OCI-LY7 (cell line): ENCODE results near the gene CLDN24.

Experiments used
- EZH2phosphoT487 ChIP-seq: fragments of 200-600 bp; sonication (generic); IDR thresholded peaks from 2 replicates; pipeline ENCODE4 v1.6.1; 2018; ENCODE audit warnings: low read depth, borderline replicate concordance, mild to moderate bottlenecking, mixed run types, antibody characterized with exemption, low read length, moderate library complexity, mixed read lengths
- TF ChIP-seq, protein P1 (sequence below): fragments of 200-600 bp; sonication (generic); conservative IDR thresholded peaks from 2 replicates; pipeline ENCODE4 v1.5.1; 2014; ENCODE audit warnings: mild to moderate bottlenecking, antibody characterized with exemption, low read length, moderate library complexity, mixed read lengths

DNA sequence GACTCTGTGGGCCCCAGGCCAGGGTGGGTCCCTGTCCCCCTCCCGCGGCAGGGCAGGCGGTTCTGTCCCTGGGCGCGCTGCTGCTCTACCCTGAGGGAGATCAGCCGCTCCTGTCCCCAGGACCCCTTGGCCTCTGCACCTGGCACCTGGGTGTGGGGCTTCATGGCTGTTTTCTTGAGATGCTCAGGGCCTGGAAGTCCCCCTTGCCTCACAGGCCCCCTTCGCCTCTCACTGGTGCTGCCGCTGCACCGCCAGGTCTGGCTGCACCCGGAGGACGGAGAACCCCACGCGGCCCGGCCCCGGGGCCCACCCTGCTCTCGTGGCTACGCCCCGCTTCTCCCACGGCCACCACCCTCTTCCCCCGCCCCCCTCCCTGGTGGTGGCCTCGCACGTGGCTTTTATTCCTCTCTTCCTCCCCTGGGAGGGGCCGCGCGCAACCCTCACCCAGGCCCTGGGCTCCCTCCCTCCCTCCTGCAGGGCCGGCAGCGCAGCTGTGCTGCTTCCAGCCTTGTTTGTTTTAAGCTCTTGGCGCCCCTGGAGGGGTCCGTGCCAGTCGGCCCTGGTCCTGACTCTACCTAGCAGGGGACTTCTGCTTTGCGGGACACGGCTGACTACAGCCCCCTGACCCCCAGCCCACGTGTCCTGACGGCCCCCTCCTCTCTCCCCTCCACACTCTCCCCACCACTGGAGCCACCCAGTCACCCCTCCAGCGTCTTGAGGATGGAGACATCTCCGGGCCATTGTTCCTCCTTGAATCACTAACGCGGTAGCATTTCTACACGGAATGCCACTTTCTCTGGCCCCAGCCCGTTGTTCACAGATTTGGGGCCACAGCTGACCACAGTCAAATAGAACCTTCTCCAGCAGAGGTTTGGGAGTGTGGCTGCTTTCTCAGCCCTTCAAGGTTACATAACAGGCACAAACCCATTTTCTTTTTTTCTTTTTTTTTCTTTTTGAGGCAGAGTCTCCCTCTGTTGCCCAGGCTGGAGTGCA, 20.6 kb upstream of the CLDN24 start:
- TF ChIP-seq, protein P1, sequence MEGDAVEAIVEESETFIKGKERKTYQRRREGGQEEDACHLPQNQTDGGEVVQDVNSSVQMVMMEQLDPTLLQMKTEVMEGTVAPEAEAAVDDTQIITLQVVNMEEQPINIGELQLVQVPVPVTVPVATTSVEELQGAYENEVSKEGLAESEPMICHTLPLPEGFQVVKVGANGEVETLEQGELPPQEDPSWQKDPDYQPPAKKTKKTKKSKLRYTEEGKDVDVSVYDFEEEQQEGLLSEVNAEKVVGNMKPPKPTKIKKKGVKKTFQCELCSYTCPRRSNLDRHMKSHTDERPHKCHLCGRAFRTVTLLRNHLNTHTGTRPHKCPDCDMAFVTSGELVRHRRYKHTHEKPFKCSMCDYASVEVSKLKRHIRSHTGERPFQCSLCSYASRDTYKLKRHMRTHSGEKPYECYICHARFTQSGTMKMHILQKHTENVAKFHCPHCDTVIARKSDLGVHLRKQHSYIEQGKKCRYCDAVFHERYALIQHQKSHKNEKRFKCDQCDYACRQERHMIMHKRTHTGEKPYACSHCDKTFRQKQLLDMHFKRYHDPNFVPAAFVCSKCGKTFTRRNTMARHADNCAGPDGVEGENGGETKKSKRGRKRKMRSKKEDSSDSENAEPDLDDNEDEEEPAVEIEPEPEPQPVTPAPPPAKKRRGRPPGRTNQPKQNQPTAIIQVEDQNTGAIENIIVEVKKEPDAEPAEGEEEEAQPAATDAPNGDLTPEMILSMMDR = no peak
- TF ChIP-seq EZH2phosphoT487 = no peak
